GM18499 (cell line): ENCODE results near the gene SLC52A1.
"Not testable (repeated sequence)": the region's sequence is repeated elsewhere in the genome, so short reads cannot be mapped to it uniquely, and the experiment has no call there.

ENCODE experiments used
- ATAC-seq: cut with Tn5 transposase; IDR thresholded peaks from one replicate; pipeline ENCODE4 v1.9.1; 2021; ENCODE audit warnings: moderate number of reproducible peaks; ENCODE audit not compliant: insufficient read depth, unreplicated experiment

Gene SLC52A1

DNA sequence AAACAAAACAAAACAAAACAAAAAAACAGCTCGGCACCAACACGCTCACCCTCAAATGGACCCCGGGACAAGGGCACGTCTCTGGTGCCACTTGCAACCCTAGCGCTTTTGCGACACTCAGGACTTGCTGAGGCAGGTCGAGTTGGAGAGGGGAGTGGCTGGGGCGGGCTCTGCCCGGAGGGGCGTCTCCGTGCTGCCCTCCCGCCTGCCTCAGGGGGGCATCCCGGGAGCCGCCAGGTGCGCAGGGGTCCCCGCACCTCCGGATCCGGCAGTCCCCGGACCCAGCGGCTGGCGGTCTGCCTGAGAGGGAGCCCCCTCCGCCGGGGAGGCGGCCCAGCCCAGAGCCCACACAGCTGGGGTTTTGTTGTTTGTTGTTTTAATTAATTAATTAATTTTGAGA lies at the start of gene SLC52A1:
TSS of gene SLC52A1 (minus strand) at position 112 of the 400 bp plus-strand sequence. CDS start 820 bp downstream, outside the sequence.
- ATAC-seq: no peak

DNA sequence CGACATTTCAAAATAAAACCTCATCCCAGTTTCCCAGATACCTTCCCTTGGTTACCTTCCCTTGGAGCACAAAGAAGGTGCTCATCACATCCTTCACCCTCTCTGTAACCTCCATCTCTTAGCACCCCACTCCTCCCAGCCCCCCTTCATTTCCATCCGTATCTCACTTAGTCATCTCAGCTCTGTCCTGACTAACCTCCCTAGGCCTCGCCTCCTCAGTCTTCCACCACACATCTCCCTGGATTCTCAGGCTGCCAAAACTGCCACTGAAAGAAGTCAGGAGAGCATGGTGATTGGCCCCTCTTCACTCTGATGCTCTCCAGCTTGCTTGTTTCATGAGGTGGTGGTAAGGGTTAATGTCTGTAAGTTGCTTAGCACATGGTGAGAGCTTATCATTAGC lies 45.4 kb upstream of the SLC52A1 start:
- no peak for ATAC-seq

DNA sequence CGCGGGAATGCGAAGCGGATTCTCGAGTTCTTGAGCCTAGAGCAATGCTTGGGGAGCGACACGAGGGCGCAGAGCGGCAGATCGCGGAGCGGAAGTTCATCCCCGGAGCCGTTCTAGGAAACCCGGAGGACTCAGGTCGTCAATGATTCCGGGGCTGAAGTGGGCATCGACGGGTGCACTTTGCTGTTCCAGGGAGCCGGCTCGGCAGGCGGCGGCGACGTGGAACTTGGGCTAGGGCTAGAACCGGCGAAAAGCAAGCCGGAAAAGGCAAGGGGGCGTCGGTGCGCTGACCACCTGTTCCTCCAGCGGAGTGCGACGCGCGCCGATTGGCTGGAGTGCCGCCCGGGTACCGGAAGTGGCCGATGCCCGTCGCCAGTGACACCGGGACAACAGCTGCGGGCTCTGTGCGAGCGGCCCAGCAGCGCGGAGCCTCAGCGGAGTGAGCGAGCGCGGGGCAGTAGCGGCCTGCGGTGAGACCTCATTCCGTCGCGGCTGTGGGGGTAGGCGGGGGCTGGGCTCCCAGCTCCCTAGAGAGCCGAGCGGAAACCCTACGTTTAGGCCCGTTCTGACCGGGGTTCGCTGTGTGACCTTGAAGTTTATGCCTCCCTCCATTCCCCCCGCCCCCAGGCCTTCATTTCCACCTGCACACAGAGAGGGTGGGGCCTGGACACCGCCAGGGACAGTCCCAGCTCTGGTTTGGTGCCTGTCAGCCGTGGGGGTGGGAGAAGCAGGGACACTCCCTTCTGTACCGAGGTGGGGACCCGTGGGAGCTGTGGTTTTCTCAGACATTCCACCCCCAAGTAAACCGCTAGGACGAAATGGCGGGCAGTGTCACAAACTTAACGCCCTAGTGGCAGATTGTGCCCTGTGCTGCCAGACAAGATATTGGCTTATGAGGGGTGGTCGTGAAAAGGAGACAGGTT lies 43.1 kb upstream of the SLC52A1 start, which contains the start of gene ZFP3:
TSS of gene ZFP3 (plus strand) at position 362 of the 923 bp plus-strand sequence. CDS start 13,038 bp downstream, outside the sequence.
- no peak for ATAC-seq

DNA sequence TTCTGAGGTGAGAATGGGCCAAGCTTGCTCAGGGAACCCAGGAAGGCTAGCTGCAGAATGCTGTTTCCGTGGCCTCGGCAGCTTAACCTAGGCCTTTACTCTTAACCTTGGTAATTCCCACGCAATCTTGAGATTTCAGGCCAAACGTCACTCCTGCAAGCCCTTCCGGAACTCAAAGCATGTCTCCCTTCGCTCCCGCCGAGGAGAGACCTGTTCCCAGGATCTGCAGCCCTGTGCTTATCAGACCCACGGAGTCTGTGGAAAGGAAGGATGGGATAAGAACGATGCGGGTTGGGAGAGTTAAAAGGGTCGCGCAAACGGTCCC lies 42.5 kb upstream of the SLC52A1 start:
- no peak for ATAC-seq

DNA sequence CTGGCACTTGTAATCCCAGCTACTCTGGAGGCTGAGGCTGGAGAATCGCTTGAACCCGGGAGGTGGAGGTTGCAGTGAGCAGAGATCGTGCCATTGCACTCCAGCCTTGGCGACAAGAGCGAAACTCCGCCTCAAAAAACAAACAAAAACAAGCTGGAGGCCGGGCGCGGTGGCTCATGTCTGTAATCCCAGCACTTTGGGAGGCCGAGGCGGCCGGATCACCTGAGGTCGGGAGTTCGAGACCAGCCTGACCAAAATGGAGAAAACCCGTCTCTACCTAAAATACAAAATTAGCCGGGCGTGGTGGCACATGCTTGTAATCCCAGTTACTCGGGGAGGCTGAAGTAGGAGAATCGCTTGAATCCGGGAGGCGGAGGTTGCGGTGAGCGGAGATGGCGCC lies 42.0 kb upstream of the SLC52A1 start:
- ATAC-seq: not testable (repeated sequence)

DNA sequence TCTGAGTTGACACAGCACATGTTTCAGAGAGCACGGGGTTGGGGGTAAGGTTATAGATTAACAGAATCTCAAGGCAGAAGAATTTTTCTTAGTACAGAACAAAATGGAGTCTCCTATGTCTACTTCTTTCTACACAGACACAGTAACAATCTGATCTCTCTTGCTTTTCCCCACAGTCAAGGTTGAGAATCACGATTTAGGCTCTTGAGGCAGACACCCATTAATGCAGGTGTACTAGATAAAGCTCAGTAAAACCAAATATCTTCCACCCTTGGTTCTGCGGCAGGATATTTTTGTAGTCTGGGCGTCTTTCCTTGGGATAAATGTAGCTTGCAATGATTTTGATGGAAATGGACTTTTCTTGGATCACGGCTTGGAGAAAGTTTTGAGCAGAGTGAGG lies 40.2 kb upstream of the SLC52A1 start:
- ATAC-seq: not testable (repeated sequence)

DNA sequence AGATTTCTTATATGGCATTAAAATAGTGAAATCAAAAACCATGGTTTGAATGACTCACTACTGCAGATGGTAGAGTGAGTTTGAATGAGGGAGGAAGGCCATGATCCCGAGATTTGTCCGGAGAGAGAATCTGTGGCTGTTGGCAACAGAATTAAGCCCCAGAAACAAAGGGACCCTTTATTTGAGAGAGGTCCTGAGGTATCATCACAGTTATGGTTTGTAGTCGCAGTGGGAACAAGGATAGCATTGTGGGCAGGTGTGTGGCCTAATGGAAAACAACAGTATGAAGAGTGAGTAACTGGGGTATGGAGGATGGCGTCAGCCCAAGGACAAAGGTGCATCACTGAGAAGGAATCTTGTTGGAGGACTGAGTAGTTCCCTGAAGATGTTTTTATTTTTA lies 34.5 kb upstream of the SLC52A1 start:
- ATAC-seq: no peak

DNA sequence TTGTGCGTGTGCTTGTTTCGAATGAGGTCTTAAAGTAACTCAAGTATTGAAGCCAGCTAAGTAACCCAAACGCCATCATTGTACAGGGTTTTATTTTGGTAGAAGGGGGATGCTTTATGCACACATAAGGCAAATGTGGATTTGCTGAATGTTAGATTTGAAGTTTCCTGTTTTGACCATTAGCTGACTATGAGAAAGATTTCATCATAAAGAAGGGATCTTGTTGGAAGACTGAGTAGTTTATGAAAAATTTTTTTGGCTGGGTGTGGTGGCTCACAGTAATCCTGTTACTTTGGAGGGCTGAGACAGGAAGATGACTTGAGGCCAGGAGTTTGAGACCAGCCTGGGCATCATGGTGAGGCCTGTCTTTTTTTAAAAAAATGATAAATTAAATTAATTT lies 33.0 kb upstream of the SLC52A1 start:
- no peak for ATAC-seq

DNA sequence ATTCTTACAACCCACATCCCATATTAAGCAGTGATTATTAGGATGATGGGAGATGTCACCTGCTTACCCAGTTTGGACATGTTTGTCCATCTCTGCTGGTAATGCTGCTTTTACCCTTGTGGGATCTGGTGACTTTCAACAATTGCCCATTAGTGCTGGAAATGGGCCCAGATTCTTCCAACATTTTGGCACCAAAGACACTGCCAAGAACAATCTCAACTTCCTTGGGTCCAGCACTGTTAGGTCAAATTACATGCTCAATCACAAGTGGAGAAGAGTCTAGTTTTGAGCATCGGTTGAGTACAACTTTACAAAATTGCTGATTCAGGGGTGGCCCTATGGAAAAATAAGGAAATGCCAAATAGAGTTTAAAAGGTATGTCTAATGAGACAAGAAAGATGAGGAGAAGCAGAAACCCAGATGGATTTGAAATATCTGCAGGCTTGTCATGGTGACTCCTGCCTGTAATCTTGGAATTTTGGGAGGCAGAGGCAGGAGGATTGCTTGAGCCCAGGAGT lies 30.1 kb upstream of the SLC52A1 start:
- no peak for ATAC-seq

DNA sequence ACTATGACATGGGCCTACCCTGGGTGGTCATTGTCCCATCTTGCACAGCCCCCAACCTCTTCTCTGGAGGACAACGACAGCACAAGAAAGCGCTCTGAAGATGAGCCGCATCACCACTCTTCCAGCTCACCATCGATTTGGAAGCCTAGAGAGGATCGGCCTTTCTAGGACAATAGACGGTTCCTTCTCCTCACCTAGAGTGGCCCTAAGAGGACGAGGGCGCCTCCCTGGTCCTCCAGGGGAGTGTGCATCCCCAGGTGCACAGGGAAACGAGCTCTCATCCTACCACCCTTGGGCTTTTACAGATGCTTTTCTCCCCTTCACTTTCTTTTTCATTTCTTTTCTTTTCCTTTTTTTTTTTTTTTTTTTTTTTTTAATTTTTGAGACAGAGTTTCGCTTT lies 20.3 kb upstream of the SLC52A1 start:
- no peak for ATAC-seq

DNA sequence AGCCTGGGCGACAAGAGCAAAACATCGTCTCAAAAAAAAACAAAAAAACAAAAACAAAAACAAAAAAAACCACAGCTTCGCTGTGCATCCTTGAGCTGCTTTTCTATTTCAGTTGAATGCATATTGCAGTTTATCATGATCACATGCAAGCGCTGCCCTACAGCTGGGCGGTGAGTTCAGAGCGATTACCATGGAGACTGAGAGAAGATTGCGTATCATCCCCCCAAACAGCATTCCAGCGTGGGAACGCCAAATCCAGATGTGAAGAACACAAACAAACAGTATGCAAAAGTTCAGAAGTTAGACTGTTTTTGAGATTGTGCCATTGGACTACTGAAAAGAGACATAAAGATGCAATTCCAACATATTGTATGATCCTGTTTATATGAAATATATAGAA lies 15.1 kb upstream of the SLC52A1 start:
- no peak for ATAC-seq

DNA sequence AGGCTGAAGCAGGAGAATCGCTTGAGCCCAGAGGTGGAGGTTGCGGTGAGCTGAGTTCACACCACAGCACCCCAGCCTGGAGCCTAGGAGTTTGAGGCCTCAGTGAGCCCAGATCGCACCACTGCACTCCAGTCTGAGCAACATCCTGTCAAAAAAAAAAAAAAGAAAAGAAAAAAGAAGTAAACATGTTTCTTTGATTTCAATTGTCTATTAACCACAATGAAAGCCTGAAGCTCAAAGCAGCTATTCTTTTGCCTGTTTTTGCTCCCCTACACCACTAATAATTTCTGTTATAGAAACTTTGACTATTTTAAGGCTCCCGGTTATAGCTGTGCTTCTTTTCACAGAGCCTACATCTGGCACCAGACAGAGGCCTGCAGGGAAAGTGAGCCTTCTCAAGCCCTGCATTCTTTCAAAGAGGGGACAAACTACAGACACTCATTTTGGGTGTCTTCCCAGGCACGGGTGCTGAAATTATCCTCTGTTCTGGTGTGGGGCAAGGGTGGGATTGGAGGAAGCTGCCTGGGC lies 14.2 kb upstream of the SLC52A1 start:
- ATAC-seq: no peak

DNA sequence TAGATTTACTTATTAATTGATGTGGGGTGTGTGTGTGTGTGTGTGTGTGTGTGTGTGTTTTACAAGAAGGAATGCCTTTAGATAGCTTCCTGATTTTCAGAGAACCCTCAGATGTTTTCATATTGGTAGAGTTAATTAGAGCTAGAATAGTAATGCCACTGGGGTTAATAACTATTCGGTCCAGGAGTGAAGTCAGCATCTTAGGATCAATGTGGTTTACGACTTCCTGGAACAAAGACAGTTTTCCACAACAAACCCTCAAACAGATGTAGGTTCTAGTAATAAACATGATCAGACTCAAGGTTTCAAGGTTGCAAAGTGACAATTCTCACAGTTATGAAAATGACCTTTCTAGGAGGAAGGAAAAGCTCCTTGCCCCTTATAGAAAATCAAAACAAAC lies 12.2 kb upstream of the SLC52A1 start:
- ATAC-seq: no peak

DNA sequence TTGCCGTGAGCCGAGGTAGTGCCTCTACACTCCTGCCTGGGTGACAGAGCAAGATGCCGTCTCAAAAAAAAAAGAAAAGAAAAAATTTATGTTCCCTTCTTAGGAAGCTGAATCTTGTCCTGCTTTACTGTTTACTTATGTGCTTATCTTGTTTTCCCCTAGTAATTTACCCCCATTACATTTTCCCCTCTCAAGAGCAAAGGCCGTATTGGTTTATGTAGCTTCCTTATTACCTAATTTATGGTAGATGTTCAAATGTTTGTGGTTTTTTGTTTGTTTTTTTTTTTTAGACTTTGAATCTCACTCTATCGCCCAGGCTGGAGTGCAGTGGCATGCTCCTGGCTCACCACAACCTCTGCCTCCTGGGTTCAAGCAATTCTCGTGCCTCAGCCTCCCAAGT lies 10.3 kb upstream of the SLC52A1 start:
- no peak for ATAC-seq

DNA sequence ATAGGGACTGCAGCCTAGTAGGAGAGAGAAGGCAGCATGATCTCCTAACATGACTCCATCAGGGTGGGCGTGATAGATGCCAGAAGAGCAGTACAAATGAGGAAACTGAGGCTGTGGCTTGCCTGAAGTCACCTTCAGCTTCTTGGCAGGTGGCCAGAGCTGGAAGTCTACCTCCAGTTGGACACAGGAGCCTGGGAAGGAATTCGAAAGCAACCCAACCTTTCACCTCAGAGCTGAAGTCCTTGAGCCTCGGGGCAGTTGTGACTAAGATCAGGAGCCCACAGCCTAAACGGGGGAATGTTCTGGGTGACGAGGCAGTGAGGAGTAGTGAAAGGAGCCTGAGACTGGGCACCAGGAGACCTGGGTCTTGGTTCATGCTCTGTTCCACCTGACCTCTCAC lies 9.4 kb upstream of the SLC52A1 start:
- no peak for ATAC-seq

DNA sequence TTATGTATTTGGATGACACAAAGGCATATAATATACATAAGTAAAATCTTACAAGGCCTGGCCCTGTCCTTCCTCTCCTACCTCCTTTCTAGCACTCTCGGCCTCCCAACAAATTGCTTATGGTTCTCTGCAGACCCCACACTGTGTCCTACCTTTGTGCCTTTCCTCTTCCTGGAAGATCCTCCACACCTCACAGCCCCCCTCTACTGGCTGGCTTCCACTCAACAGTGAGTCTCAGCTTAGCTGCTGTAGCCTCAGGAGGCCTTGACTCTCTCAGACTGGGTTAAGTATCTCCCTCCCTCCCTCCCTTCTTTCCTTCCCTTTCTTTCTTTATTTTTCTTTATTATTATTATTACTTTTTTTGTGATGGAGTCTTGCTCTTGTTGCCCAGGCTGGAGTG lies 8.3 kb upstream of the SLC52A1 start:
- ATAC-seq: no peak

DNA sequence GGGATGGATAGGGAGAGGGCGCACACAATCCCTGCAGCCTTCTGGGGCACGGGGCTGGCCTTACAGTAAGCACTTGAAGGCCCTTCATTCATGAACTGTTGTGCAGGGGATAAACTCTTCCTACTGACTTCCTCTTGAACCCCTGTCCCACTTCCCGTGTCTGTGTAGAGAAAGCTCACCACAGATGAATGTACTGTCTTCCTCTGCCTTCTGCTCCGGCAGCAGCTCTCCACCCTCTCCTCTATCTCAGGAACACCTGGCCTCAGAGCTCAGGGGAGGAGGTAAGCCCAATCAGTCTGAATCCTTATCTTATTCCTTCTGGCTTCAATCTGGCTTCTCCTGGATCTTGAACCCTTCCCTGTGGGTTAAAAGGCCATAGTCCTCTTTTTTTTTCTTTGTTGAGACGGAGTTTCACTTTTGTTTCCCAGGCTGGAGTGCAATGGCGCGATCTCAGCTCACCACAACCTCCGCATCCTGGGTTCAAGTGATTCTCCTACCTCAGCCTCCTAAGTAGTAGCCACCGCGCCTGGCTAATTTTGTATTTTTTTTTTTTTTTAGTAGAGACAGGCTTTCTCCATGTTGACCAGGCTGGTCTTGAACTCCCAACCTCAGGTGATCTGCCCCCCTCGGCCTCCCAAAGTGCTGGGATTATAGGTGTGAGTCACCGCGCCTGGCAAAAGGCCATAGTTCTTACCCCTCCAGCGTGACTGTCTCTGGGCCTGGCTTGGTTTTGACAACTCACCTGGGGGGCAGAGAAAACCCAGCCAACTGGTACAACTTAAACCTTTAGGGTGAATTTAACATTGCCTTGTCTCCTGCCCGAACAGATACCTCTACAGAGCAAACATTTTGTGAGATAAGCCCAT lies 7.2 kb upstream of the SLC52A1 start:
- no peak for ATAC-seq

DNA sequence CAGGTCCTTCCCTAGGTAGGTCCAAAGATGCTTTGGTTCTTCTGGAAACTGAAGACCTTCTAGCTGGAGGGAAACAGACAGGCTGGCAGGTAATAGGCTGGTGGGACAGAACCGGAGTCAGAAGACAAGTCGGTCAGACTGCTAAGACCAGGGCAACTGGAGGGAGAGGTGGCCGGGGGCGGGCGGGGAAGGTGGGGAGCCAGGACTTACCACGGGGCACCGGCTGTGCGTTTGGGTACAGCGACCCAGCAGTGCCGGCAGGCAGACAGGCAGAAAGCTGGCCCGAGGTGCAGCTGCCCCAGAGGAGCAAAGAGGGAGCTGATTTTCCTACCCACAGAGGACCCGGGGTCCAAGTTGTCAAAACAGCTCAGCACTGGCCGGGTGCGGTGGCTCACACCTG lies 575 bp downstream of the SLC52A1 start:
- no peak for ATAC-seq

DNA sequence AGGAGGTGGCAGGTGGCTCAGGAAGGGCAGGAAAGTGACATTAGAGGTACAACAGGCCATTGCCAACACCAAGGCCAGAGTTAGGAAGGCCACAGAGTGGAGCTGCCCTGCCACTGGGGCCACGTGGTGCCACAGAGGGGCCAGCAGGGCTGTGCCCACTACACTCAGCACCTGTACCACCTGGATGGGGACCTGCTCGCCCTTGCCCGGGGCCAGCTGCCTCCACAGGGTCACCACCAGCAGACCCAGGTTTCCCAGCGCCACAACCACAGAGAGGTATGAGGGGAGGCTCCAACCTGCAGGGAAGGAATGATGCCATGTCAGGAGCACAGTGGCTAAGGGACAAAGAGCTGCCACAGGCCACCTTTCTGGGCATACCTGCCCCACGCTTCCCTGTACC lies 1.2 kb downstream of the SLC52A1 start:
- no peak for ATAC-seq

DNA sequence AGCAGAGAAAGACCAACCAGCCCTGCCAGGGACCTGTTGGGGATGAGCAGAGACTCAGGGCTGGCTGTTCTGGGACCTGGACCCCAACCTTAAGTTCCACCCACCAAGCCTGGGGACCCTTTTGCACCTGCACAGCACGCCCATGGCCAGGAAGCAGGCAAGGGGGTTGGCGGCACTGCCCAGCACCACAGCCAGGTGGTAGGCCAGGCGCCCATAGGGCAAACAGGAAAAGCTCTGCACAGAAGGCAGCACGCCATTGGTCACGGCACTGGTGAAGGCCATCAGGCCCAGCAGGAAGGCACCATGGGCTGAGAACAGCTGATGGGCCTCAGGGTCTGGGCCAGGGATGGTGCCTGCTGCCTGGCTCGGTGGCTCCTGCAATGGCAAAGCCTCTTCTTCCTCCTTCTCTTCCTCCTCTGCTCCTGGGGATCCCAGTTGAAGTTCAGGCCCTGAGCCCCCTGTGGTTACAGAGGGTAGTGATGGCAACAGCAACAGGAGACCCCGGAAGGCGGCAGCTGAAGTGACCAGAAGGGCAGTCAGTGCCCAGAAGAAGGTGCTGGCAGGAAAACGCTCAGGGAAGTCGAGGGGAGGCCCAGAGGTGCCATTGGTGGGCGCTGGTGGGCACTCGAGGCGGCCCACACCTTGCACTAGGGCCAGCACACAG lies 1.7 kb downstream of the SLC52A1 start:
- no peak for ATAC-seq
